Measurements from ENCODE around the gene PERM1. TPM values are rescaled to one million over a fixed set of nuclear protein-coding genes. Genes with fewer than 3 reads are reported as not detected.

Gene PERM1
- total RNA-seq, 6 donors from 2014 or later, result 0.15 to 1.0 (median 0.36) TPM; not detected in 2

DNA sequence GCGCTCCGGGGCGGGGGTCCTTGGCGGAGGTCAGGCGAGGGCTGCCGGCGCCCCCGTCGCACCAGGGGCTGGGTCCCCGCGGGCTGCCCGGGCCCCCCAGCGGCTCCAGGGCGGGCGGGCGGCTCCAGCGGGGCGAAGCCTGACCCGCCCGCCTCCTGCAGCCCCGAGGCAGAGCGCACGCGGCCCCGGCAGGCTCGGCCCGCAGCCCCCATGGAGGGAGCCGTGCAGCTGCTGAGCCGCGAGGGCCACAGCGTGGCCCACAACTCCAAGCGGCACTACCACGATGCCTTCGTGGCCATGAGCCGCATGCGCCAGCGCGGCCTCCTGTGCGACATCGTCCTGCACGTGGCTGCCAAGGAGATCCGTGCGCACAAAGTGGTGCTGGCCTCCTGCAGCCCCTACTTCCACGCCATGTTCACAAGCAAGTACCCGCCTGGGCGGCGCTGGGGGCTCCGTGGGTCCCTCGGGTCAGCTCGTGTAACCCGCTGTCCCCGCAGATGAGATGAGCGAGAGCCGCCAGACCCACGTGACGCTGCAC lies 20.7 kb downstream of the PERM1 start:
- Histone ChIP-seq H3K36me3 (peaks cover 0 to 25% (median 15%) of the 10 kb centered on the region in 4 donors), H3K4me1 (peaks cover 33 to 53% (median 34%) of the 10 kb centered on the region in 4 donors), H3K27ac (peak overlapping the region in 1 of 4 donors; percentile 78), H3K27me3 (no peaks in the 10 kb centered on the region), H3K4me3 (peak overlapping the region; percentile 83 to 100 (median 92)), H3K9me3 (no peaks in the 10 kb centered on the region)
- DNase-seq (peak in 1 of 2 donors; percentile 87), ATAC-seq (ENCODE audit: low FRiP score in 2 of 2) (no peak)
- 88 to 91% methylated on average over 13 to 14 of the region's 56 CpGs for WGBS, 2 donors
- TF ChIP-seq POLR2AphosphoS5 (IDR thresholded peaks at IDR 0.05) (no peak), EP300 (IDR thresholded peaks at IDR 0.05) (no peak), POLR2A (IDR thresholded peaks at IDR 0.05) (no peak)
- TF ChIP-seq, protein P1, sequence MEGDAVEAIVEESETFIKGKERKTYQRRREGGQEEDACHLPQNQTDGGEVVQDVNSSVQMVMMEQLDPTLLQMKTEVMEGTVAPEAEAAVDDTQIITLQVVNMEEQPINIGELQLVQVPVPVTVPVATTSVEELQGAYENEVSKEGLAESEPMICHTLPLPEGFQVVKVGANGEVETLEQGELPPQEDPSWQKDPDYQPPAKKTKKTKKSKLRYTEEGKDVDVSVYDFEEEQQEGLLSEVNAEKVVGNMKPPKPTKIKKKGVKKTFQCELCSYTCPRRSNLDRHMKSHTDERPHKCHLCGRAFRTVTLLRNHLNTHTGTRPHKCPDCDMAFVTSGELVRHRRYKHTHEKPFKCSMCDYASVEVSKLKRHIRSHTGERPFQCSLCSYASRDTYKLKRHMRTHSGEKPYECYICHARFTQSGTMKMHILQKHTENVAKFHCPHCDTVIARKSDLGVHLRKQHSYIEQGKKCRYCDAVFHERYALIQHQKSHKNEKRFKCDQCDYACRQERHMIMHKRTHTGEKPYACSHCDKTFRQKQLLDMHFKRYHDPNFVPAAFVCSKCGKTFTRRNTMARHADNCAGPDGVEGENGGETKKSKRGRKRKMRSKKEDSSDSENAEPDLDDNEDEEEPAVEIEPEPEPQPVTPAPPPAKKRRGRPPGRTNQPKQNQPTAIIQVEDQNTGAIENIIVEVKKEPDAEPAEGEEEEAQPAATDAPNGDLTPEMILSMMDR (IDR thresholded peaks at IDR 0.05), result no peak

DNA sequence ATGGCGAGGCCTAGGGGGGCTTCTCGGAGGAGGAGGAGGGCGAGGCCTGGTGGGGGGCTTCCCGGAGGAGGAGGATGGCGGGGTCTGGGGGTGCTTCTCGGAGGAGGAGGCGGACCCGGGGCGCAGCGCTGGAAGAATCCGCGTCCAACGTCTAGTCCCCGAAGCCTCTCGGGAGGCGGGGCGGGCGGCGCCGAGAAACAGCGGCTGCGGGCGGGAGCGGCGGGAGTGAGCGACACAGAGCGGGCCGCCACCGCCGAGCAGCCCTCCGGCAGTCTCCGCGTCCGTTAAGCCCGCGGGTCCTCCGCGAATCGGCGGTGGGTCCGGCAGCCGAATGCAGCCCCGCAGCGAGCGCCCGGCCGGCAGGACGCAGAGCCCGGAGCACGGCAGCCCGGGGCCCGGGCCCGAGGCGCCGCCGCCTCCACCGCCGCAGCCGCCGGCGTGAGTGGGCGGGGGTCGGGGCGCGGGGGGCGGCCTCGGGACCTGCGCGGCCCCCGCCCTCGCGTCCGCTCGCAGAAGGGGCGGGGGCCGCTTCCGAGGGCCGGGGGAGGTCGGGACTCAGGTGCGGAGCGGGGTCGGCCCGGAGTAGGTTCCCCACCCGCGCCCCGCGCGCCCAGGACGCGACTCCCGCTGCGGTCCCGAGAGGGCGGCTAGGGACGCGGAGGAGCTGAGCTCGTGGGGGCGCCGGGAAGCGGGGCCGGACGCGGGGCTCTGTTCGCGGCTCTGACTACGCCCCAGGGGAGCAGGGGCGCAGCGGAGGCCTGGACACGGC lies 21.3 kb downstream of the PERM1 start, which contains the start of gene KLHL17:
Gene KLHL17 (plus strand): TSS at position 222 of the 769 bp plus-strand sequence. CDS start 110 bp downstream, at position 332.
- ATAC-seq (ENCODE audit: low FRiP score in 2 of 2), result peak in 1 of 2 donors; percentile 84

DNA sequence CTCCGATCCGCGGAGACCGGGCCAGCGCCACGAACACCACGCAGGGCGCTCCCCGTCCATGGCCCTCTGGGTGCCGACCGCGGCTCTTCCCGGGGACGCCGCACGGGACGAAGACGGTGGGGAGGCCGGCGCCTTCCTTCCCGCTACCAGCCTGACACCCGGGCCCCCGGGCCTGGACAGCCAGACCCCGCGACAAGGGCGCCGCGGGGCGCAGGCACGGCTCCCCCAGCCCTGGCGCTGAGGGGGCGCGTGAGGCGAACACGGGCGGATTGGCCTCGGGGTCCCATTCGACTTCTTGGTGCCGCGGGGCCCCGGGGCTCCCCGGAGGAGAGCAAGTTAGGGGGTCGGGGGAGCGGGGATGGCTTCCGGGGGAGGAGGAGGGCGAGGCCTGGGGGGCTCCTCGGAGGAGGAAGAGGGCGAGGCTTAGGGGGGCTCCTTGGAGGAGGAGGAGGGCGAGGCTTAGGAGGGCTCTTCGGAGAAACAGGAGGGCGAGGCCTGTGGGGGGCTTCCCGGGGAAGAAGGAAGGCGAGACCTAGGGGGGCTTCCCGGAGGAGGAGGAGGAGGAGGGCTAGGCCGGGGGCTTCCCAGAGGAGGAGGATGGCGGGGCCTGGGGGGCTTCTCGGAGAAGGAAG lies 22.0 kb downstream of the PERM1 start:
- Histone ChIP-seq H3K36me3 (peaks cover 3 to 39% (median 29%) of the 10 kb centered on the region in 4 donors), H3K4me1 (peaks cover 29 to 48% (median 29%) of the 10 kb centered on the region in 4 donors), H3K9me3 (no peaks in the 10 kb centered on the region), H3K4me3 (peak overlapping the region; percentile 83 to 100 (median 92)), H3K27ac (peak overlapping the region in 1 of 4 donors; percentile 78), H3K27me3 (no peaks in the 10 kb centered on the region)
- peak in 1 of 2 donors; percentile 86 for DNase-seq
- ATAC-seq (ENCODE audit: low FRiP score in 2 of 2), result peak in 1 of 2 donors; percentile 23
- TF ChIP-seq POLR2A (IDR thresholded peaks at IDR 0.05) (no peak), POLR2AphosphoS5 (IDR thresholded peaks at IDR 0.05) (no peak), EP300 (IDR thresholded peaks at IDR 0.05) (no peak)
- TF ChIP-seq, protein P1 (IDR thresholded peaks at IDR 0.05), result no peak
- 14 to 32% methylated on average over 17 to 28 of the region's 57 CpGs for WGBS, 2 donors

More for the DNA sequence above, 21.3 kb downstream of the PERM1 start, which contains the start of gene KLHL17:
- H3K4me3 ChIP-seq, result peak within 1 kb of the TSS; percentile 83 to 100 (median 92)
- TF ChIP-seq, protein P1 (IDR thresholded peaks at IDR 0.05), result peak in 1 of 6 experiments; percentile 16
- TF ChIP-seq POLR2AphosphoS5 (IDR thresholded peaks at IDR 0.05) (no peak), POLR2A (IDR thresholded peaks at IDR 0.05) (peak in 1 of 4 donors; percentile 29), EP300 (IDR thresholded peaks at IDR 0.05) (no peak)
- peaks cover 0 to 32% (median 22%) of the 10 kb centered on the region in 4 donors for H3K36me3 ChIP-seq
- H3K27me3 ChIP-seq, result no peaks in the 10 kb centered on the region
- peak; percentile 76 to 97 for DNase-seq
- peaks cover 29 to 48% (median 29%) of the 10 kb centered on the region in 4 donors for H3K4me1 ChIP-seq
- H3K27ac ChIP-seq, result peak within 1 kb of the TSS in 1 of 4 donors; percentile 78
- H3K9me3 ChIP-seq, result no peaks in the 10 kb centered on the region
- WGBS, 2 donors, result 0 to 3% methylated on average over 19 to 33 of the region's 109 CpGs

DNA sequence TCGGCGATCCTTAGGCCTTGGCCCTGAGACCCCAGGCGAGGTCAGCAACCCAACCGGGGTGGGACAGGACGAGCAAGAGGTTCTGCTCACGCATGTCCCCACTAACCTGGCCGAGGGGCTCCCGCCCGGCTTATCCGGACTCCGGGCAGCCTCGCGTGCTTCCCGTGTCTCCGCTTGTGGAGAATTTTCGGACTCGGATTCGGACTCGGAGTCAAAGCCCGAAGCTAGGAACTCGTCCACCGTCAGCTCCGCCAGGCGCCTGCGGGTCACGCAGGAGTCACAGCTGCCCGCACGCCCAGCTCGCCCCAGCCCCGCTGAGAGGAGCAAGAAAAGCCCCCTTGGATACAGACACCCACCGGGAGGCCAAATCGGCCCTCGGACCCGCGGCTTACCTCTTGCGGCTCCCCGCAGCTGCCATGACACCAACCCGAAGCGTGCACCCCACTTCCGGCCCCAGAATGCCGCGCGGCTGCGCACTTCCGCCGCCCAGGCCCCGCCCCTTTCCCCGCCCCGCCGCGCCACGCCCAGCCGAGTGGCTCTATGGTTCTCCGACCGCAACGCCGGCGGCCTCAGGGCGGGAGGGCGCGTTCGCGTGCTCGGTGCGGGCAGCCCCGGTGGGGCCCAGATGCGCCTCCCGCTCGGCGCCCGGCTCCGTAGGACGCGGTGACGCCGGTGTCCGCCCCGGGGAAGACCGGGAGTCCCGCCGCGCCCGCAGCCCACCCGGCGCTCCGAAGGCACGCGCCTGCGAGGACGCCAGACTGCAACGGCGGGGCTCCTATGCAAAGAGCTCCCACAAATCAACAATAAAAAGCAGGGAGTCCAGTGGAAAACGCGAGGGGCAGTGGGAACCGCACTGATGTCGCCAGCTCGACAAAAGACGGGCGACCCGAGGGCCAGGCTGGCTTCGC lies 22.8 kb downstream of the PERM1 start, which contains the start of gene NOC2L:
Gene NOC2L (minus strand): TSS at position 434 of the 908 bp plus-strand sequence. CDS start 16 bp downstream, at position 418.
- Histone ChIP-seq H3K36me3 (peaks cover 9 to 47% (median 35%) of the 10 kb centered on the region in 4 donors), H3K4me1 (peaks cover 29 to 48% (median 29%) of the 10 kb centered on the region in 4 donors), H3K27ac (peak within 1 kb of the TSS in 3 of 4 donors; percentile 47 to 78 (median 73)), H3K4me3 (peak within 1 kb of the TSS; percentile 84 to 100 (median 99)), H3K27me3 (no peaks in the 10 kb centered on the region), H3K9me3 (no peaks in the 10 kb centered on the region)
- DNase-seq (peak; percentile 91 to 100), ATAC-seq (ENCODE audit: low FRiP score in 2 of 2) (peak; percentile 94 to 97)
- TF ChIP-seq POLR2A (IDR thresholded peaks at IDR 0.05), result peak in 1 of 4 donors; percentile 57
- TF ChIP-seq EP300 (IDR thresholded peaks at IDR 0.05), result no peak
- TF ChIP-seq POLR2AphosphoS5 (IDR thresholded peaks at IDR 0.05), result peak; percentile 67 to 74
- 0 to 9% methylated on average over 18 to 75 of the region's 101 CpGs for WGBS, 2 donors

Measured in upper lobe of left lung (tissue), 6 donors.